Measurements from ENCODE around the gene ZNF599. TPM values are rescaled to one million over a fixed set of nuclear protein-coding genes. Genes with fewer than 3 reads are reported as not detected.
A peak's percentile ranks its signal among the peaks of the same experiment; 100 is the strongest.

Gene ZNF599
- total and polyA plus RNA-seq, 2 of the 13 experiments (the other 11 are each of a cell fraction or from before 2014, with no cell fraction given): 5.8 to 7.3 TPM

- TF ChIP-seq ZNF235 (CRISPR knock-in tag; IDR thresholded peaks at IDR 0.05; ENCODE audit: borderline replicate concordance): 0 out of 2 replicates have a peak, but pooled peaks have one; percentile 82
- TF ChIP-seq CCAR2 (optimal IDR thresholded peaks at IDR 0.05; ENCODE audit: low read depth, low read length): no peak
- no peak; a peak in 1 of 4 replicates for TF ChIP-seq KLF16 (CRISPR knock-in tag; IDR thresholded peaks at IDR 0.05)
- TF ChIP-seq RERE (CRISPR knock-in tag; IDR thresholded peaks at IDR 0.05; ENCODE audit: low read depth): 0 out of 2 replicates have a peak, but pooled peaks have one; percentile 9
- TF ChIP-seq ZNF441 (CRISPR knock-in tag; IDR thresholded peaks at IDR 0.05; ENCODE audit: borderline replicate concordance): no peak
- peak; percentile 2 for TF ChIP-seq ZNF407 (CRISPR knock-in tag; IDR thresholded peaks at IDR 0.05; ENCODE audit: not compliant biosample characterization)
- TF ChIP-seq SAP130 (CRISPR knock-in tag; IDR thresholded peaks at IDR 0.05; ENCODE audit: low read depth): no peak
- TF ChIP-seq ZNF414 (CRISPR knock-in tag; IDR thresholded peaks at IDR 0.05): no peak
- no peak for TF ChIP-seq ZNF550 (CRISPR knock-in tag; IDR thresholded peaks at IDR 0.05; ENCODE audit: borderline replicate concordance)
- TF ChIP-seq CREBL2 (CRISPR knock-in tag; IDR thresholded peaks at IDR 0.05; ENCODE audit: borderline replicate concordance): no peak
- TF ChIP-seq ZNF367 (CRISPR knock-in tag; IDR thresholded peaks at IDR 0.05; ENCODE audit: borderline replicate concordance): 0 out of 2 replicates have a peak, but pooled peaks have one; percentile 62
- TF ChIP-seq IKZF1 (IDR thresholded peaks at IDR 0.05): no peak
- no peak for TF ChIP-seq YEATS4 (CRISPR knock-in tag; IDR thresholded peaks at IDR 0.05; ENCODE audit: borderline replicate concordance)
- no peak for TF ChIP-seq JUNB (CRISPR knock-in tag; IDR thresholded peaks at IDR 0.05; ENCODE audit: borderline replicate concordance)
Observed at GRCh38 chr19:34733266-34733745, 39.7 kb downstream of the ZNF599 start (continued).

Measured in HepG2 (cell line).